Nephron (organoid): Measurements from ENCODE around the gene ZMYND8.
A peak's percentile ranks its signal among the peaks of the same experiment; 100 is the strongest.

ENCODE experiments used
- H3K27ac Mint-ChIP-seq, 3 experiments: 2 replicates each; pipeline ENCODE4 v1.8.0; 2020; ENCODE audit warnings: mixed read lengths in 3 of 3, mild to moderate bottlenecking in 2 of 3, moderate library complexity in 1 of 3
- H3K27me3 Mint-ChIP-seq: 2 replicates; pipeline ENCODE4 v1.8.0; 2021; ENCODE audit warnings: low read depth, mild to moderate bottlenecking, moderate library complexity, mixed read lengths
- H3K36me3 Mint-ChIP-seq: 2 replicates; pipeline ENCODE4 v1.8.0; 2020; ENCODE audit warnings: low read depth, mixed read lengths
- H3K4me1 Mint-ChIP-seq: 2 replicates; pipeline ENCODE4 v1.8.0; 2020; ENCODE audit warnings: mixed read lengths
- H3K4me3 Mint-ChIP-seq, 3 experiments: 2 replicates each; pipeline ENCODE4 v1.8.0; 2020; ENCODE audit warnings: mild to moderate bottlenecking in 3 of 3, mixed read lengths in 3 of 3, moderate library complexity in 2 of 3
- H3K9me3 Mint-ChIP-seq: 2 replicates; pipeline ENCODE4 v1.8.0; 2020; ENCODE audit warnings: mixed read lengths
- CTCF ChIP-seq, 3 experiments: fragments of 200-600 bp; sonication (generic); IDR thresholded peaks; one replicate each; pipeline ENCODE4 v1.5.0; 2021; ENCODE audit warnings: antibody characterized with exemption in 3 of 3; ENCODE audit not compliant: unreplicated experiment in 3 of 3

Gene ZMYND8

DNA sequence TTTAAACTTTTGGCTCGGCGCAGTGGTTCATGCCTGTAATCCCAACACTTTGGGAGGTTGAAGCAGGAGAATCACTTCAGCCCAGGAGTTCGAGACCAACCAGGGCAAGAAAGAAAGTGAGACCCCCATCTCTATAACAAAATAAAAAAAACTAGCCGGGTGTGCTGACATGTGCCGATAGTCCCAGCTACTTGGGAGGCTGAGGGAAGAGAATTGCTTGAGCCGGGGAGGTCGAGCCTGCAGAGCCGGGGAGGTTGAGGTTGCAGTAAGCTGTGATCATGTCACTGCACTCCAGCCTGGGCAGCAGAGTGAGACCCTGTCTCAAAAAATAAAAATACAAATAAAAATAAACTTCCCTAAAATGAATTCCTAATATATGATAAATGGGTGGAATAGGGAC, 50.4 kb downstream of the ZMYND8 start:
- H3K27ac Mint-ChIP-seq: no peak overlapping the region
- no peak overlapping the region for H3K4me3 Mint-ChIP-seq
- no peak for TF ChIP-seq CTCF (IDR thresholded peaks at IDR 0.05; ENCODE audit: unreplicated experiment in 3 of 3)
- peaks cover 18% of the 10 kb centered on the region for H3K4me1 Mint-ChIP-seq
- no peaks in the 10 kb centered on the region for H3K9me3 Mint-ChIP-seq
- H3K27me3 Mint-ChIP-seq: no peaks in the 10 kb centered on the region
- peaks cover 44% of the 10 kb centered on the region for H3K36me3 Mint-ChIP-seq

DNA sequence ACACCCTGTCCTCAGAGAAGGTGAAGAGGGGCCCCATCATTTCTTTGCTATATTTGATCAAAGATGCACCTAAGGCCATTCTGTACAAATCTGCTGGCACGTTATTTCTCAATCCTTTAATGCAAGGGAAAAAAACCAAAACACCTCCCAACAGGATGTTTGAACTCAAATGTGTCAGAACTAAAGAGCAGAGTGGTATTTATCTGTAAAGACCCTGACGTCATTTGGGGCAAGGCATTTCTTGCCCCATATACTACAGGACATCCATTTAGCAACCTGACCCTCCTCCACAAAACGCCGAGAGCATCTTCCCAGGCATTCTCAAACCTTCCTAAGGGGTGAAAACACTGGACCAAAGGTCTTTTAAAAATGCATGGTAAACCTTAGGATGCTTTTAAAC, 50.8 kb downstream of the ZMYND8 start:
- no peak for TF ChIP-seq CTCF (IDR thresholded peaks at IDR 0.05; ENCODE audit: unreplicated experiment in 3 of 3)
- no peaks in the 10 kb centered on the region for H3K9me3 Mint-ChIP-seq
- H3K27ac Mint-ChIP-seq: no peak overlapping the region
- H3K27me3 Mint-ChIP-seq: no peaks in the 10 kb centered on the region
- peaks cover 13% of the 10 kb centered on the region for H3K4me1 Mint-ChIP-seq
- H3K4me3 Mint-ChIP-seq: no peak overlapping the region
- peaks cover 42% of the 10 kb centered on the region for H3K36me3 Mint-ChIP-seq

GRCh38 chr20:47304287-47304686, 52.2 kb downstream of the ZMYND8 start:
- Mint-ChIP-seq H3K4me3 (no peak overlapping the region), H3K27me3 (no peaks in the 10 kb centered on the region), H3K9me3 (no peaks in the 10 kb centered on the region), H3K27ac (peak overlapping the region; percentile 38 to 77 (median 54)), H3K4me1 (peaks cover 12% of the 10 kb centered on the region), H3K36me3 (peaks cover 51% of the 10 kb centered on the region)
- peak in 2 of 3 experiments; percentile 12 to 15 for TF ChIP-seq CTCF (IDR thresholded peaks at IDR 0.05; ENCODE audit: unreplicated experiment in 3 of 3)

GRCh38 chr20:47303736-47304135, 52.8 kb downstream of the ZMYND8 start:
- H3K36me3 Mint-ChIP-seq: peaks cover 48% of the 10 kb centered on the region
- H3K4me3 Mint-ChIP-seq: no peak overlapping the region
- no peak for TF ChIP-seq CTCF (IDR thresholded peaks at IDR 0.05; ENCODE audit: unreplicated experiment in 3 of 3)
- no peaks in the 10 kb centered on the region for H3K9me3 Mint-ChIP-seq
- H3K27ac Mint-ChIP-seq: peak overlapping the region in 2 of 3 experiments; percentile 54 to 77
- no peaks in the 10 kb centered on the region for H3K27me3 Mint-ChIP-seq
- peaks cover 10% of the 10 kb centered on the region for H3K4me1 Mint-ChIP-seq

- H3K4me1 Mint-ChIP-seq: peaks cover 8% of the 10 kb centered on the region
- H3K4me3 Mint-ChIP-seq: no peak overlapping the region
- H3K36me3 Mint-ChIP-seq: peaks cover 66% of the 10 kb centered on the region
- no peak overlapping the region for H3K27ac Mint-ChIP-seq
- H3K9me3 Mint-ChIP-seq: no peaks in the 10 kb centered on the region
- H3K27me3 Mint-ChIP-seq: no peaks in the 10 kb centered on the region
- TF ChIP-seq CTCF (IDR thresholded peaks at IDR 0.05; ENCODE audit: unreplicated experiment in 3 of 3): no peak
Measured at GRCh38 chr20:47300071-47300470, 56.4 kb downstream of the ZMYND8 start.

DNA sequence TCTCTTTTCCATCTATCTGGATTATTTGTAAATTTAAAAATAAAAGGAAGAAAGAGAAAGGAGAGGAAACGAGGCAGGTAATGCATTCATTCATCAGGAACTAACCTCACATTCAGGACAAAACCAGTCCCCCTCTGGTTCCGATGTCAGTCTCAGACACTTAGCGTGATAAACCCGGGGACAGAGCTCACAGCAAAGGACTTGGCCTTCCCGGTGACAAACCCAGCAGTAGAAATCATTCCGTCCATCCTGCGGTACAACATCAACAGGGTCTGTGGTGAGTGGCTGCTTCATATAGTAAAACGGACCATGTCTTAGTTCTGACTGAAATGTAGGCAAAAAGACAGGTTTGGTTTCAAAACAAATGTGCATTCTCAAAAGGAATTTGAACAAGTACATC, 57.9 kb downstream of the ZMYND8 start:
- no peak overlapping the region for H3K27ac Mint-ChIP-seq
- no peaks in the 10 kb centered on the region for H3K9me3 Mint-ChIP-seq
- peaks cover 80% of the 10 kb centered on the region for H3K36me3 Mint-ChIP-seq
- H3K4me1 Mint-ChIP-seq: no peaks in the 10 kb centered on the region
- TF ChIP-seq CTCF (IDR thresholded peaks at IDR 0.05; ENCODE audit: unreplicated experiment in 3 of 3): no peak
- no peak overlapping the region for H3K4me3 Mint-ChIP-seq
- H3K27me3 Mint-ChIP-seq: no peaks in the 10 kb centered on the region
